CD4-positive, alpha-beta T cell treated with Interleukin-15 for 4 hours (primary cell): ENCODE data around the gene ADD3.

Experiments used
- DNase-seq: peaks from one replicate; pipeline ENCODE4 v3.0.0-alpha.2; 2020; ENCODE audit warnings: low spot score

ADD3 gene

DNA sequence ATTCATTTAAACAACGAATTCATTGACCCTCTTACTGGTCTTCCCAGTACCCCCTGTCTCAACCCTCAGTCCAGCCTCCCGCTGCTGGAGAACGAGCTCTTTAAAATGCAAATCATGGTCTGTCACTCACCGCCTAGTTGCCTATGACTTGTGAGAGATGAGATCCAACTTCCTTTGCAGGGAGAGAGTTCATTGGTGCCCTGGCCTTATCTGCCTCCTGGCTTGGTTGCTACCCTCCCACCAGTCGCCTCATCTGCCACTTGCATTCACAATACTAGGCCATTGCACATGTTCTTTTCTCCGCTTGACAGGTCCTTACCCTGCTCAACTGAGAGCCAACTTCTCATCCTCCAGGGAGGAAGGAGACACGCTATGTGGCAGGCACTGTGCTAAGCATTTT is 145.6 kb downstream of the ADD3 start:
- DNase-seq: no peak

DNA sequence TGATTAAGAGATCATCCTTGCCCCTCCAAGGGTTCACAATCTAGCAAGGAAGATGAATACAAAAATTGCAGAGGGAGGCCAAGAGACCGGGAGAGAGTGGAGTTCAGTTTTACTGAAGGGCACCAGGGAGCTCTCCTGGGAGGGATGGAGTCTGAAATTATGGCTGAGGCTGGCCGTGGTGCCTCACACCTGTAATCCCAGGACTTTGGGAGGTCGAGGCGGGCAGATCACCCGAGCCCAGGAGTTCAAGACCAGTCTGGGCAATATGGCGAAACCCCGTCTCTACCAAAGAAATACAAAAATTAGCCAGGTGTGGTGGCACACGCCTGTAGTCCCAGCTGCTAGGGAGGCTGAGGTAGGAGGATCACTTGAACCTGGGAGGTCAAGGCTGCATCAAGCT is 148.3 kb downstream of the ADD3 start:
- DNase-seq: no peak

DNA sequence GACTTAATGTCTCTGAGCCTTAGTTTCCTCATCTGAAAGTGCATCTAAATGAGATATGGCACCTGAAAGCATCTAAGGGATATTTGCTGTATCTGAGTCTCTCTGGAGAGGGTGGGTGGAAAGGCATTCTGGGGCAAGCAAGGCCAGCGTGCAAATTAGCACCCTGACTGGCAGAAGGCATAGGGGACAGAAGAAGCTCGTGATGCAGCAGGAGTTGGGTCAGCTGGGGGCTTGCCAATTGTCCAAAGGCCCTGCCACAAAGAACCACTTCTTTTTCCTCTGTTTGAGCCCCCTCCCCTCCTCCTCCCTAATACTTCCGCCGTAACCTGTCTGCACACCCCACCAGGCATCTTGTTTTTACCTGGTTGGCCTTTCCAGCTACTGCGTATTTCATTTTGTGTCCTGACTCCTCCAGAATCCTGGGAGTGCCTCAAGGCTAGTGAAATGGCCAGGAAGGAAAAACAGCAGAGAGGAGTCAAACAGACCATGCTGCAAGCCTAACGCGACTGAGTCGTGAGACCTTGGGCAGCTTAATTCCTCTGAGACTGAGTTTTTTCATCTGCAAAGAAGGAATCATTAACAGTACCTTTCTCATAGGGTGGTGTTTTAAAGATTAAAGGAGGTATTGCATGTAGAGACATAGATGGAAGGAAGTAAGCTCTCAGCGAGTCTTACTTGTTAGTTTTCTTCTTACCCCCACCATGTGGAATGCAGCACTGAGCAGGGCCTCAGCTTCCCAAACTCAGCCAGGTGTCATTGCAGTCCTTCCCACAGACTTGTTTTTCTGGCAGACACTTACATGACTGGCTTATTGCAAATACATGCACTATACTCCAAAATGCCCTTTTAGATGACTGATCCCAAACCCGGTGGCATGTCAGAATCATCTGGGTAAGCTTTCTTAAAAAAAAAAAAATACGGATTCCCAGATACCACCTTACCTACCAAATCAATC is 150.5 kb downstream of the ADD3 start:
- no peak for DNase-seq

DNA sequence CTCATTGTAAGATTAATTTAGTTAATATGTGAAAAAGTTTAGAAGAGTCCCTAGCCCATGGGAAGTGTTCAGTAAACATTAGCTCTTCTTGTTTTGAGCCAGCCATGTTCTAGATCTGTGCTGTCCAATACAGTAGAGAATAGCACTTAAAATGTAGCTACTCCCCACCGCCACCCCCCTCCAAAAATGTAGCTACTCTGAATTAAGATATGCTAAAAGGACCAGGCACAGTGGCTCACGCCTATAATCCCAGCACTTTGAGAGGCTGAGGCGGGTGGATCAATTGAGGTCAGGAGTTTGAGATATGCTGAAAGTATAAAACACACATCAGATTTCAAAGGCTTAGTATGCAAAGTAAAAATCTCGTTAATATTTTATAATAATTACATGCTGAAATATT is 152.3 kb downstream of the ADD3 start:
- DNase-seq: no peak

DNA sequence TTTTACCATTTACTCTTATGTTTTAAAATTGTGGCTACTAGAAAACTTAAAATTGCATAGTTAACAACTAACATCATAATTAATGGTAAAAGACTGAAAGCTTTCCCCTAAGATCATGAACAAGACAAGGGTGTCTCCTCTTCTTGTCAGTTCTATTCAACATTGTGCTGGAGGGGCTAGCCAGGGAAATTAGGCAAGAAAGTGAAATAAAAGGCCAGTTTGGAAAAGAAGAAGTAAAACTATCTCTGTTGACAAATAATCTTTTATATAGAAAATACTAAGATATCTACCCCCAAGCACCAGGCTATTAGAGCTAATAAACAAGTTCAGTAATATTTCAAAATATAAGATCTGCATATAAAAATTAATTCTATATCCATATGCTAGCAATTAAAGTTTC is 152.7 kb downstream of the ADD3 start:
- DNase-seq: no peak

DNA sequence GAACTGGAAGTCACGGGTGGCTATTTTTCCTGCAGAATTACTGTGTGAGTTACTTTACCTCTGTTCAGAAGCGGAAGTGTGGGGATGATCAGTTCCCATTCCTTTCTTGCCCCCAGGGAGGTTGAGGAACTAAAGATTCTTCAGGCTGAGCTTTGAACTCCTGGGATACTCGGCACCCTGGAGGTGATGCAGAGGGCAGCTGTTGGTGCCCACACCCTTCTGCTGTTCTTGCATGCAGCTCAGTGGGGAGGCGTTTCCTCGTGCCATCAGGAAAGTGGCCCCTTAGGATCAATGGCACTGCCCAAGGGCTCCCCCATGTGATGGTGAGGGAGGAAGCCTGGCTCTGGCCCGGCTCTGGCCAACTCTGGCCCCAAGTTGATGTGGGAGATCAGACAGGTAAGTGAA is 155.0 kb downstream of the ADD3 start:
- no peak for DNase-seq

DNA sequence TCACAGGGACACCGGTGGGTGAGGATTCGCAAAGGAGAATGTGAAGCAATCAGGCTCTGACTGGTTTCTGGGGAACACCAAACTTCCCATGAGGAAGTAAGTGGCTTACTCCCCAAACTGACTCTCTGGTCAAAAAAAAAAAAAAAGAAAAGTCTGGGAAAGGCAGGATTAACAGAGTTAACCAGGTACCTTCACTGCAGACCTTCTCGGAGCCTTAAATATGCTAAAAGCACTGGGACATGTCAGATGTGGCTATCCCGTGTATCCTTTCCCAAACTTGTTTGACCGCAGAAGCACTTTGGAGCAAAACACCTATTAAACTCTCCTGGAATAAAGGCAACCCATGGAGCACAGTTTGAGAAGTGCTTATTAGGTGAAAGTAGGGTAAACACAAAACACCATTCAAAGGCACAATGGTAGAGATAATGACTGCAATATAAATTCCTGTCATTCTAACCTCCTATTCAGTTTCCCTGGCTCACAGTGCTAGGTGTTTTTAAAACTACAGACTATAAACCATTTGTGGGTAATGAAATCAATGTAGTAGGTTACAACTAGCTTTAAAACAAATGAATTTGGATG is 155.5 kb downstream of the ADD3 start:
- no peak for DNase-seq

DNA sequence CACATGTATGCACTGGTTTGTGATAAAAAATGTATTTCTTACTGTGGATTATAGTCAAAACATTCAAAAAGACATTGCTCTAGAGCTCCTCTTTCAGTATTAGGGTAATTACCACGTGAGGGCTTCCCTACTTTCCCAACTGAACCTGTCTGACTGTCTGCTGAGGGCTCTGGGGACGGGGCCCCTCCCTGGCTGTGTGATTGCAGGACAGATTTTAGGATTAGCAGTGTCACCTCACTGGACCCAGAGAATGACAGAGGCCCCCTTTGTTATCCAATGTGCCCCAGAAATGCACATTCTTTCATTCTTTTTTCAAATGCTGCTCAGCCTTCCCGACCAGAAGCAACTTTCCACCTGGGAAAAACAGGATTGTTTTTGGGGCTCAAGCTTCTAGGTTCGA is 156.1 kb downstream of the ADD3 start:
- no peak for DNase-seq

DNA sequence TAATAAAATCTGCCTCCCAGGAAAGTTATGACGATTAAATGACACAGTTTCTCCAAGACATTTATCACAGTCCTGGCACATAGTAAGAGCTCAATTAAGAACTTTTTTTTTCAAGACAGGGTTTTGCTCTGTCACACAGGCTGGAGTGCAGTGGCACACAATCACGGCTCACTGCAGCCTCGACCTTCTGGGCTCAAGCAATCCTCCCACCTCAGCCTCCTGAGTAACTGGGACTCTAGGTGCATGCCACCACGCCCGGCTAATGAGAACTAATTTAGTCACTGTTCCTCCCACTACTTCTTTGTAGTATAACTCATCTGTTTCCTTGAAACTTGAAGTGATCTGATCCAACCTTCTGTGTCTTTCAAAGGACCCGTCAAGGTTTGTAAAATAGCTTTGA is 157.5 kb downstream of the ADD3 start:
- DNase-seq: no peak

DNA sequence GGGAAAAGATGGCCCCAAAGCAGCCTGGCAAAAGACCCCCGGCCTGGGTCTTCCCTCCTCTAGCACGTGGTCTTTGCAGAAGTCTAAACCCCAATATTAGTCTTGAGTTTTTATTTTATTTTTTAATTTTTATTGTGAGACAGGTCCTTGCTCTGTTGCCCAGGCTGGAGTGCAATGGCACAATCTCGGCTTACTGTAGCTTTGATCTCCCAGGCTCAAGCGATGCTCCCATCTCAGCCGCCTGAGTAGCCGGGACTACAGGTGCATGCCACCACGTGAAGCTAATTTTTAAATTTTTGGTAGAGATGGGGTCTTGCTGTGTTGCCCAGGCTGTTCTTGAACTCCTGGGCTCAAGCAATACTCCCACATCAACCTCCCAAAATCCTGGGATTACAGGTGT is 159.4 kb downstream of the ADD3 start:
- no peak for DNase-seq

DNA sequence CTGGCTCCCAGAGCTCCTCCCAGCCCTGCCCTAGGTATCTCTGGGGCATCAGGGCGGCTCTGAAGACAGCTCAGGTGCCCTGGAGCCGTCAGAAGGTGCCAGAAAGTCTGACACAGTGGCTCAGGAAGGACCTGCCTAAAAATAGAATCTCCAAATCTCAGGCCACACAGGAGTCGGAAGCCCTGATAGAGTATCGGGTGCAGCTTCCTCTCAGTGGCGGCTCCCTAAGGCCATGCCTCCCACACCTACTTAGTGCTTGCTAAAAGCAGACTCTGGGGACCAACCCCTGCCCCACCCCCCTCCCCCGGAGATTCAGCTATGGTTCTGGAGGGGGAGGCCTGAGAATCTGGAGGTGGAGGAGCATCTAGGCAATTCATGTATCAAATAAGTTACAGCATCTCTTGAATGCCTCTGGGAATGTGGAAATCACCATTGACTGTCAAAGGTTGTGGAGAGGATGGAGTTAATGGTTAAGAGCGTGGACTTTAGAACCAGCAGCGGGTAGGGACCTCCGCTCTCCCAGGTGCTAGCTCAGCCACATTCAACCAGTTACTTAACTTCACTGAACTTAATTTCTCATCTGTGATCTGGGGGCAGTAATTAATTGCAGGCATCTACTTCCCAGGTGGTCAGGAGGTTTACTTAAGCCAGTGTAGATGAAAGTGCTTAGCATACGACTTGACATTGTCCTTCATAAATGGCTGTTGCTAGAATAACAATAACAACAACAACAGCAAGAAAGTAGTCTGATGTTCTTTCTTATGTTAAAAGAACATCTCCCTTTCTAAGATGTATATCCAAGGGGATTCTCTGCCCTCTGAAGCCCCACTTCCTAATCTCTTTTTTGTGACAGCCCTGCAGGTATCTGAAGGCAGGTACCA is 161.1 kb downstream of the ADD3 start:
- no peak for DNase-seq

DNA sequence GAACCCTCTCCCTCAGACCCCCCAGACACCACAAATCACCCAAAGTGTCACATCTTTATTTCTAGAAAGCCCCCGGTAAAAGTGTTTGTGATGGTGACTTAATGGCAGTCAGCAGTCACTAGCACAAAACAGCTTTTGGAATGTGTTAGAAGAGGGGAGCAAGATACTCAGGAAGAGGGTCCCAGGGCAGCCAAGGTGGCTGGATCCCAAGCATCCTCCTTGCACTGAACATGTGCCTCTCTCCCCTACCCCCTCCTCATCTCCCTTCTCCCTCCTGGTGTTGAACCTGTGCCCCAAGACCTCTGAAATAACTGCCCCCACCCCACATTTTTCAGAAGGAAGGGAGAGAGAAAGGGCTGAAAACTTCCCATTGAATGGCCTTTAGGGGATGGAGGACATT is 161.8 kb downstream of the ADD3 start:
- no peak for DNase-seq

DNA sequence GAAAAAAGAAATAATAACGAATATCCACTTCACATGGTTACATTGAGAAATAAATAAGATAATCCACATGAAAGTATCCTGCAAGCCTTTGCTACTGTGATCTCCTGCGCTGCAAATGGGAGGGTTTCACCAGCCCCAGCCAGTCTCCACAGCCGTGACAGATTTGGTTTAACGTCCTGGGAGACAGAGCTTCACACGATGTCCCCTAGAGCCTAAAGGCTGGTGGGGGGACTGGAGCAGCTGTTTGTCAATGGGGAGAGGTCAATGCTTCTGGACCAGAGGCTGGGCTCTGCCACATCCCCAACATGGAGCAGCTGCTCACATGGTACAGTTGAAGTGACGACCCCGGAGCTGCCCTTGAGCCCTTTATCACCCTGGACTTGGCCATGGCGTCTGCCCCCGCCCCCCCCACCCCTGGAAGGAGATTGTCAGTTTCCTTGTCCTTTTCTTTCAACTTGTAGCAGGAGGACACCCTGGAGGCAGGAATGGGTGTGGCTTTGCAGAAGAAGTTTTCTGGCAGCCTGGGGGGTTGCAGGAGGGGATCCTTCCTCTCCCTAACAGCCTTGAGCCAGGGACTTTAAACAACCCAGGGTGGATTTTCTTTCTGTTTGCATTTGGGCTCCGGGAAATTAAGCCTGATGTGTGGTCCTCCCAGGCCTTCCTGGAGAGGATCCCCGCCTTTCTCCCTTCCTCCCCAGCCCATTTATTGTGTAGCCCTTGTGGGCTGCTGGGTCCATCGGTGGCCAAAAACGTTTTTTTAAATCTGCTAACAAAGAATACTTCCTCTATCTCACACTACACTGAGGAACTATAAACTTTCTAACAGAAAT is 162.6 kb downstream of the ADD3 start:
- no peak for DNase-seq

DNA sequence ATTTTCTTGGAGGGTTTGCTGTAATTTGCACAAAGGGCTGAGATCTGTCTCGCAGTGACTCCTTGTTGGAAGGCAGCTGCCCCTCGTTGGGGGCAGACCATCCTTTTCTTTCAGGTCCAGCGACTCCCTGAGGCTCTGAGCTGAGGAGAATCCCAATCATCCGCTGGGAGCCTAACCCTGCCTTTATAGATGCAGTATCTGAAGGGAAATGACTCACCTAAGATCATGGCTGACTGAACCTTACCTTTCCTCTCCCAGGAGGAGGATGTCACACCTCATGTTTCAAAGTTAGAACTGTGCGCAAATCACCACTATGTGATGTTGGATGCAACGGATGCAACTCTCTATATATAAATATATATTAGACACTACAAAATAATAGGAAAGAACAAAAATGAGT is 163.2 kb downstream of the ADD3 start:
- DNase-seq: no peak

DNA sequence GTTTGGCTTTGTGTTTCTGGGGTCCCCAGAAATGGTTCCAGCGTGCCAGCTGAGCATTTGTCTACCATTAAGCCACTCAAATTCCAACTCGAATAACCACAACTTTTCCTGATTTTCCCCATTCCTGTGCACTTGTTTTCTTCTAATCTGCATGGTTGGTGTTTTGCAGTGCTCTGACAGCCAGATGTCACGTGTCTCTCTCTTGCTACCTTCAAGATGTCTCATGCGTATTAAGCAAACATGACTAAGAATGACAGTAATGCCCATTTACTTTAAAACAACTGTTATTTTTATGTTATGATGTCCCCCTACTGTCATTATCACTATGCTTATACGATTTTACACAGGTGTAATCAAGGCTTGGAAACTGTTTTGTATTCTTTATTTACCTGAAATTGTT is 164.4 kb downstream of the ADD3 start:
- DNase-seq: no peak

DNA sequence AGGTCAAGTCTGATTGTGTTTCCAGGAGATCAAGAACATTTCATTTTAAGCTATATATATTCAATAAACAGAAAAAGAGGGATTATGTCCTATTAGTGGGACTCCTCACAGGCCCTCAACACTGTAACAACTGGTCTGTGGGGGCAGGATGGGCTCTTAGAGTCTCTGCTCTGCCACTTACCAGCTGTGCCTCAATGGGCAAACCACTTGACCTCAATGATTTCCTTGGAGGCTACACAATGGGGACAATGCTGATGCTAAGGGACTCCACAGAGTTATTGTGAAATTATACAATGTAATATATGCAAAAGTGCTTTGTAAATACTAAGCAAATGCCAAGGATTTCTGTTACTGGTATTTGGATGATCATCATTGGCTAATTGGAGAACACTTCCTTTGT is 166.4 kb downstream of the ADD3 start:
- DNase-seq: no peak

DNA sequence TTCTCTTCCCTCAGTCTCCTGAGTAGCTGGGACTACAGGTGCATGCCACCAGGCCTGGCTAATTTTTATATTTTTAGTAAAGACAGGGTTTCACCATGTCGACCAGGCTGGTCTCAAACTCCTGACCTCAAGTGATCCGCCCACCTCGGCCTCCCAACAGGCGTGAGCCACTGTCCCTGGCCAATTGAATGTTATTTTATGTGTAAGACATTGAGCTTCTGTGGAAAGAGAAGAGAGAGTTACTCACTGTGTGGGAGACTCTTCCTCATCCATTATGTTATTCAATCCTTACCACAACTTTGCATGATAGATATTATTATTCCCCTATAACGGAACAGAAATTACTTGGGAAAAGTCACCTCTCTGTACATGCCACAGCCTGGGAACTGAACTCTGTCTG is 167.0 kb downstream of the ADD3 start:
- no peak for DNase-seq

DNA sequence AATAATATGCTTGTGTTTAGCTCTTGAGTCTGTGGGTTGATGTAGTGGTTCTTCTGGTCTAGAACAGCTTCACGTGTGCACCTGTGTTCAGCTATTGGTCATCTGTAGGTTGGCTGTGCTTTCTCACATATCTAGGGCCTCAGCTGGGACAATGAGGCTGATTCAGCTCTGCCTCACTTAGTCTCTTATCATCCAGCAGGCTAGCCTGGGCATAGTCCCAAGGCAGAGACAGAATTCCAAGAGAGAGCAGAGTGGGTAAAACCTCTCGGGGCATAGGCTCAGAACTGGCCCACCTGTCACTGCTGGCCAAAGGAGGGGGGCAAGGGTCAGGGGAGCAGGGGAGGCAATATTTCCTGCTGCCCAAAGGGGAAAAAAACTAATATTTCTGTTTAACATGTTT is 167.6 kb downstream of the ADD3 start:
- DNase-seq: no peak

DNA sequence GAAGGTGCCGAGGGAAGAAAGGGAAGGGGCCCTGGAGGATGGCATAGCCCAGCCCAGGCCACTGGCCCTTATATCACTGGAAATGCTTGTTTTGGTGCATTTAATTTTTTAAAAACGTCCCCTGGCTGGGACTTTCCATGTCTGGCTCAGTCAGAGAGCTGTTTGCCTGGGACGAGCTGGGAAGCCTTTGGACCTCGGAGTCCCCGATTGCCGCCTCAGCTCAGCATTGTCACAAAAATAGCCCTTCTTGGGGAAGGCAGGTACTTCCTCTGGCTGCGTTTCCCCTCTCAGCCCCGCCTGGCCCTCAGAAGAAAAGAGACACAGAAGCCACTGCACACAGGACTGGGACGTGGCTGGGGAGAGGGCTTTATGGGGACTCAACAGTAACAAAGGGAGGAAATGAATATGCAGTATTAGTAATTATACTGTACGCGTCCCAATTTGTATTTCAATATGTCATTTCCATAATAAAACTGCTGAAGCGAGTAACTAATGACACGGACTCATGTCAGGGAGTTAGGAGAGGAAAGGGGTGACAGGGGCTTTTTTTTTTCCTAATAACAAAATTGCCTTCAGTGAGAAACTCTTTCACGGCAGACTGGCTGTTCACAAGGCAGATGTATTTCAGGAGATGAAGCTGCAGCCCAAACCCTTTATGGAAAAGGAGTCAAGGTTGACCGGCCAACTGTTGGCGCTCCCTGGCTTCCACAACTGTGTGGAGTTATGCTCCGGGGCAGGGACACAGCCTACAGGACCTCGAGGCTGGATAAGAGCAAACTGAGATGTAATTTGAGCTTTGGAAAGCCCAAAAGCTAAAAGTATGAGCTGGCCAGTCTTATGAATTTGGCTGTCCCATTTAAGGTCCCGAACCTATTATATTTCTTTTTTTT is 168.6 kb downstream of the ADD3 start:
- DNase-seq: no peak

DNA sequence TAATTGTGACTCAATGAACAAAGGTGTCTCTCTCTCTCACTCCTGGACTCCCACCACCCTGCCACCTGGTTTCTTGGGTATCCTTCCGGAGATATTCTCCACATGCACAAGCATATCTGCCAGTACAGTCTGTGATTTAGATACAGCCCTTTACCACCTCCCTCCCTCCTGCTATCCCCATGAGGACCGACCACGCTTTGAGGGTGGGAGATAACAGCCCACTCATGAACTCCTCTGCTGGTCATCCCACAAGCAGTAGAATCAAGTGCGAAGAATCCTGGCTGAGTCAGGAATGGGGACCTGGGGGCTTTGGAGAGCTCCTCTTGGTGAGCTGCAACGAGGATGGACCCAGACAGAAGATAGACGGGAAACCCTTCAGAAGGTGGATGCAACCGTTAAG is 171.4 kb downstream of the ADD3 start:
- DNase-seq: no peak

DNA sequence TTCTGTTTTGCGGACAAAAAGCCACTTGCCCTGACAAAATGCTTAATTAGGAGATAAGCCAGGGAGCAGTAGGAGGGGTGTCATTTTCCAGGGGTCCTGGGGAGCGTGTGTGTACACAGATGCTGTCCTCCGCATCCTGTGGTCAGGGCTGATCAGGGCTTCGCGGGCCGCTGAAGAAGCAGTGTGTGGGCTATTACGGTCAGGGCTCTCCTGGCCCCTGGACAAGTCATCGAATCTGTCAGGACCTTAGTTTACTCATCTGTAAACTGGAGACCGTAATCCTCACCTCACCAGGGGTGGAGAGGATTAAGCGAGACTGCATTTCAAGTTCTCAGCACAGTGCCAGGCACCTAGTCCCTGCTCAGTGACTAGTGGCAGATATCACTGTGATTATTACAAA is 173.7 kb downstream of the ADD3 start:
- no peak for DNase-seq
